ENCODE results near the gene CTU2. TPM values are rescaled to one million over a fixed set of nuclear protein-coding genes. Genes with fewer than 3 reads are reported as not detected.

Gene CTU2
- total and polyA plus RNA-seq, 8 donors: 9.7 to 19.8 (median 14.0) TPM

GRCh38 chr16:88710556-88710955 lies 4.3 kb downstream of the CTU2 start:
- peaks cover 10 to 18% of the 10 kb centered on the region in 2 donors for H3K4me1 ChIP-seq
- H3K36me3 ChIP-seq: peaks cover 0 to 34% of the 10 kb centered on the region in 2 donors
- intact Hi-C loops (cut with DNase I): no loop called here
- H3K27me3 ChIP-seq: no peaks in the 10 kb centered on the region
- H3K4me3 ChIP-seq: no peak overlapping the region
- DNase-seq: no peak
- no peak for TF ChIP-seq CTCF (IDR thresholded peaks at IDR 0.05)
- ATAC-seq: no peak
- H3K27ac ChIP-seq: no peak overlapping the region
- no peaks in the 10 kb centered on the region for H3K9me3 ChIP-seq

- TF ChIP-seq CTCF (IDR thresholded peaks at IDR 0.05): no peak
- H3K4me3 ChIP-seq: no peak overlapping the region
- H3K9me3 ChIP-seq: no peaks in the 10 kb centered on the region
- H3K27me3 ChIP-seq: no peaks in the 10 kb centered on the region
- peaks cover 8 to 13% of the 10 kb centered on the region in 2 donors for H3K4me1 ChIP-seq
- H3K27ac ChIP-seq: no peak overlapping the region
- ATAC-seq (no peak), DNase-seq (no peak)
- peaks cover 0 to 47% of the 10 kb centered on the region in 2 donors for H3K36me3 ChIP-seq
- intact Hi-C loops (cut with DNase I): no loop called here
These were observed 5.5 kb downstream of the CTU2 start for GRCh38 chr16:88711750-88712340.

GRCh38 chr16:88712362-88712979 lies 6.2 kb downstream of the CTU2 start:
- Histone ChIP-seq H3K27me3 (no peaks in the 10 kb centered on the region), H3K9me3 (no peaks in the 10 kb centered on the region), H3K36me3 (peaks cover 0 to 53% of the 10 kb centered on the region in 2 donors), H3K4me1 (peaks cover 2 to 7% of the 10 kb centered on the region in 2 donors), H3K4me3 (no peak overlapping the region), H3K27ac (no peak overlapping the region)
- no peak for DNase-seq
- no peak for TF ChIP-seq CTCF (IDR thresholded peaks at IDR 0.05)
- intact Hi-C loops (cut with DNase I): no loop called here
- no peak for ATAC-seq

- no peak for ATAC-seq
- intact Hi-C loops (cut with DNase I): no loop called here
- peaks cover 0 to under 1% of the 10 kb centered on the region in 2 donors for H3K4me1 ChIP-seq
- peaks cover 0 to 59% of the 10 kb centered on the region in 2 donors for H3K36me3 ChIP-seq
- DNase-seq: no peak
- no peaks in the 10 kb centered on the region for H3K9me3 ChIP-seq
- no peak overlapping the region for H3K4me3 ChIP-seq
- TF ChIP-seq CTCF (IDR thresholded peaks at IDR 0.05): no peak
- no peak overlapping the region for H3K27ac ChIP-seq
- H3K27me3 ChIP-seq: no peaks in the 10 kb centered on the region
These were observed 6.8 kb downstream of the CTU2 start for GRCh38 chr16:88713054-88713453.

GRCh38 chr16:88713568-88714419 lies 7.5 kb downstream of the CTU2 start:
- no peak overlapping the region for H3K27ac ChIP-seq
- no peaks in the 10 kb centered on the region for H3K27me3 ChIP-seq
- H3K36me3 ChIP-seq: peaks cover 0 to 66% of the 10 kb centered on the region in 2 donors
- no peak overlapping the region for H3K4me3 ChIP-seq
- ATAC-seq (peak; percentile 22), DNase-seq (no peak)
- intact Hi-C loops (cut with DNase I): no loop called here
- no peaks in the 10 kb centered on the region for H3K9me3 ChIP-seq
- TF ChIP-seq CTCF (IDR thresholded peaks at IDR 0.05): no peak
- H3K4me1 ChIP-seq: no peaks in the 10 kb centered on the region
